Liver (tissue), 9 donors: Measurements from ENCODE around the gene PSD. TPM values are rescaled to one million over a fixed set of nuclear protein-coding genes. Genes with fewer than 3 reads are reported as not detected.

Experiments used
- DNase-seq: peaks from one replicate; pipeline ENCODE4 v3.0.0-alpha.2; 2017; ENCODE audit warnings: low spot score
- H3K27ac ChIP-seq, 2 donors: one replicate each; pipeline ENCODE4 v1.7.0; 2013; ENCODE audit warnings: inconsistent platforms in 2 of 2, low read length in 2 of 2, control low read depth in 1 of 2, low read depth in 1 of 2, mild to moderate bottlenecking in 1 of 2
- H3K27me3 ChIP-seq, 4 donors: one replicate each; pipeline versions ENCODE4 v1.6.1 to v1.7.0; 2013; ENCODE audit warnings: low read length in 3 of 4, inconsistent platforms in 1 of 4, mild to moderate bottlenecking in 1 of 4, moderate library complexity in 1 of 4; ENCODE audit not compliant: control insufficient read depth in 4 of 4, insufficient read depth in 4 of 4
- H3K36me3 ChIP-seq, 4 donors: one replicate each; pipeline versions ENCODE4 v1.6.1 to v1.7.0; 2013; ENCODE audit warnings: low read length in 3 of 4, mild to moderate bottlenecking in 3 of 4, low read depth in 1 of 4, moderate library complexity in 1 of 4; ENCODE audit not compliant: control insufficient read depth in 4 of 4, insufficient read depth in 3 of 4
- H3K4me1 ChIP-seq, 4 donors: one replicate each; pipeline versions ENCODE4 v1.6.1 to v1.7.0; 2013; ENCODE audit warnings: low read length in 3 of 4, mild to moderate bottlenecking in 3 of 4, moderate library complexity in 1 of 4; ENCODE audit not compliant: control insufficient read depth in 4 of 4, insufficient read depth in 4 of 4
- H3K4me3 ChIP-seq, 3 donors: one replicate each; pipeline versions ENCODE4 v1.6.1 to v1.7.0; 2013; ENCODE audit warnings: low read length in 3 of 3, control low read depth in 1 of 3, low read depth in 1 of 3, mild to moderate bottlenecking in 1 of 3
- H3K9ac ChIP-seq, 2 donors: one replicate each; pipeline ENCODE4 v1.7.0; 2013; ENCODE audit warnings: low read length in 2 of 2, mild to moderate bottlenecking in 2 of 2, moderate library complexity in 2 of 2, control low read depth in 1 of 2, low read depth in 1 of 2
- H3K9me3 ChIP-seq, 4 donors: one replicate each; pipeline versions ENCODE4 v1.6.1 to v1.7.0; 2013; ENCODE audit warnings: low read length in 3 of 4; ENCODE audit not compliant: control insufficient read depth in 4 of 4
- ATF3 ChIP-seq: IDR thresholded peaks from 2 replicates; pipeline ENCODE4 v1.6.1; 2016; ENCODE audit warnings: antibody characterized with exemption
- CTCF ChIP-seq: fragments of 150-350 bp; IDR thresholded peaks from 2 replicates; pipeline ENCODE4 v1.5.1; 2017; ENCODE audit warnings: improper control_type of control experiment, low read depth, low read length; ENCODE audit not compliant: missing input control
- EGR1 ChIP-seq, 2 donors: IDR thresholded peaks; 2 replicates each; pipeline ENCODE4 v1.6.1; 2016 to 2018; ENCODE audit warnings: antibody characterized with exemption in 2 of 2, low read depth in 2 of 2
- GABPA ChIP-seq, 2 donors: IDR thresholded peaks in 1 of 2; conservative IDR thresholded peaks in 1 of 2; 2 replicates each; pipeline ENCODE4 v1.6.1; 2016; ENCODE audit warnings: antibody characterized with exemption in 2 of 2, mild to moderate bottlenecking in 1 of 2, moderate library complexity in 1 of 2
- HNF4A ChIP-seq, 2 donors: conservative IDR thresholded peaks; 2 replicates each; pipeline ENCODE4 v1.6.1; 2016; ENCODE audit warnings: antibody characterized with exemption in 2 of 2, mild to moderate bottlenecking in 2 of 2
- HNF4G ChIP-seq: IDR thresholded peaks from 2 replicates; pipeline ENCODE4 v1.6.1; 2016; ENCODE audit warnings: antibody characterized with exemption
- JUND ChIP-seq, 2 donors: IDR thresholded peaks; 2 replicates each; pipeline ENCODE4 v1.6.1; 2016; ENCODE audit warnings: antibody characterized with exemption in 2 of 2
- MAX ChIP-seq: IDR thresholded peaks from 2 replicates; pipeline ENCODE4 v1.6.1; 2016; ENCODE audit warnings: antibody characterized with exemption
- RAD21 ChIP-seq, 2 donors: IDR thresholded peaks; 2 replicates each; pipeline ENCODE4 v1.6.1; 2016; ENCODE audit warnings: antibody characterized with exemption in 2 of 2, mild to moderate bottlenecking in 2 of 2
- RXRA ChIP-seq, 2 donors: IDR thresholded peaks; 2 replicates each; pipeline ENCODE4 v1.6.1; 2017 to 2018; ENCODE audit warnings: antibody characterized with exemption in 2 of 2, mild to moderate bottlenecking in 1 of 2
- SP1 ChIP-seq: IDR thresholded peaks from 2 replicates; pipeline ENCODE4 v1.6.1; 2018; ENCODE audit warnings: antibody characterized with exemption, mild to moderate bottlenecking
- TAF1 ChIP-seq: conservative IDR thresholded peaks from 2 replicates; pipeline ENCODE4 v1.6.1; 2016; ENCODE audit warnings: antibody characterized with exemption, mild to moderate bottlenecking
- YY1 ChIP-seq: IDR thresholded peaks from 2 replicates; pipeline ENCODE4 v1.6.1; 2016; ENCODE audit warnings: antibody characterized with exemption, mild to moderate bottlenecking
- ZBTB33 ChIP-seq: IDR thresholded peaks from 2 replicates; pipeline ENCODE4 v1.6.1; 2016; ENCODE audit warnings: antibody characterized with exemption
- WGBS: extraction: QIAGEN DNeasy Blood & Tissue Kit; methylation state at CpG from one replicate; pipeline ENCODE4 v1.1.7; 2013; 5-methylcytosine and 5-hydroxymethylcytosine counted together
- polyA plus RNA-seq, 2 donors: library from polyadenylated mRNA; stranded (reverse) in 1 of 2; unstranded in 1 of 2; fragments of 200-250 nt in 1 of 2; fragments of >200 nt in 1 of 2; fragmentation: Nextera tagmentation in 1 of 2; extraction: Ambion mirVana in 1 of 2; gene quantifications; one replicate each; pipeline versions ENCODE4 v1.2.1 to v1.2.3, GENCODE V29; 2013 to 2015
- total RNA-seq, 2 donors: library from RNA; depleted of rRNA; stranded (reverse); fragments of >200 nt; gene quantifications; one replicate each; pipeline ENCODE4 v1.2.3, GENCODE V29; 2014
- donor health status: healthy.
- donor health status: healthy.
- donor health status: healthy.
- donor health status: healthy.
- donor health status: healthy.

Gene PSD
- total and polyA plus RNA-seq, 4 donors = 0.56 to 1.3 (median 0.71) TPM

GRCh38 chr10:102431452-102432124 is 13.0 kb upstream of the PSD start:
- Histone ChIP-seq H3K9me3 (no peaks in the 10 kb centered on the region), H3K9ac (peak overlapping the region; percentile 83 to 99), H3K4me1 (peaks cover 0 to 31% (median 24%) of the 10 kb centered on the region in 4 donors), H3K36me3 (peaks cover 0 to 3% (median 0%) of the 10 kb centered on the region in 4 donors), H3K4me3 (peak overlapping the region; percentile 74 to 81 (median 76)), H3K27ac (peak overlapping the region; percentile 28 to 66), H3K27me3 (no peaks in the 10 kb centered on the region)
- no peak for DNase-seq
- TF ChIP-seq YY1 (no peak), SP1 (no peak), GABPA (IDR thresholded peaks at IDR 0.05 in 1 of 2, conservative IDR thresholded peaks at IDR 0.05 in 1 of 2) (no peak), MAX (no peak), HNF4A (conservative IDR thresholded peaks at IDR 0.05) (no peak), RAD21 (IDR thresholded peaks at IDR 0.05) (no peak), HNF4G (no peak), JUND (IDR thresholded peaks at IDR 0.05) (no peak), TAF1 (no peak), ATF3 (no peak), EGR1 (IDR thresholded peaks at IDR 0.05; ENCODE audit: low read depth in 2 of 2) (no peak), ZBTB33 (no peak)
- WGBS = 32% methylated on average over 4 of the region's 4 CpGs

- Histone ChIP-seq H3K27ac (no peak overlapping the region), H3K36me3 (peaks cover 0 to 3% (median 2%) of the 10 kb centered on the region in 4 donors), H3K27me3 (no peaks in the 10 kb centered on the region), H3K9me3 (no peaks in the 10 kb centered on the region), H3K4me1 (peaks cover 0 to 16% (median 12%) of the 10 kb centered on the region in 4 donors), H3K9ac (no peak overlapping the region), H3K4me3 (no peak overlapping the region)
- 83% methylated on average over 8 of the region's 8 CpGs for WGBS
- no peak for DNase-seq
- no peak for TF ChIP-seq EGR1 (IDR thresholded peaks at IDR 0.05; ENCODE audit: low read depth in 2 of 2)
- TF ChIP-seq TAF1 = no peak
- no peak for TF ChIP-seq SP1
- TF ChIP-seq HNF4G = no peak
- TF ChIP-seq YY1 = no peak
- TF ChIP-seq ZBTB33 = no peak
- no peak for TF ChIP-seq RAD21 (IDR thresholded peaks at IDR 0.05)
- no peak for TF ChIP-seq RXRA (IDR thresholded peaks at IDR 0.05)
- no peak for TF ChIP-seq CTCF
- no peak for TF ChIP-seq GABPA (IDR thresholded peaks at IDR 0.05 in 1 of 2, conservative IDR thresholded peaks at IDR 0.05 in 1 of 2)
- TF ChIP-seq MAX = no peak
Observed at GRCh38 chr10:102429468-102429867, 10.9 kb upstream of the PSD start.
